Gastroesophageal sphincter (tissue), 4 donors: Measurements from ENCODE around the gene YJU2. TPM values are rescaled to one million over a fixed set of nuclear protein-coding genes. Genes with fewer than 3 reads are reported as not detected.

Experiments
- ATAC-seq: fragments of 150-250 bp; one replicate; pipeline ENCODE4 v1.9.1; 2016; ENCODE audit warnings: mild to moderate bottlenecking, moderate library complexity
- H3K27ac ChIP-seq, 4 donors: fragments of 200-600 bp; sonication (generic) in 3 of 4; 1 replicate in 3 of 4; 2 replicates in 1 of 4; pipeline ENCODE4 v1.5.1; 2016 to 2019
- H3K27me3 ChIP-seq: fragments of 200-600 bp; sonication (generic); one replicate; pipeline ENCODE4 v1.5.1; 2019
- H3K36me3 ChIP-seq, 2 donors: fragments of 200-600 bp; sonication (generic); one replicate each; pipeline ENCODE4 v1.5.1; 2019; ENCODE audit warnings: control low read depth in 1 of 2
- H3K4me1 ChIP-seq, 3 donors: fragments of 200-600 bp; sonication (generic); 1 replicate in 2 of 3; 2 replicates in 1 of 3; pipeline ENCODE4 v1.5.1; 2016 to 2019; ENCODE audit warnings: control low read depth in 2 of 3
- H3K4me3 ChIP-seq, 2 donors: fragments of 200-600 bp; sonication (generic); one replicate each; pipeline ENCODE4 v1.5.1; 2019; ENCODE audit warnings: mild to moderate bottlenecking in 1 of 2, moderate library complexity in 1 of 2
- H3K9me3 ChIP-seq, 3 donors: fragments of 200-600 bp; sonication (generic); one replicate each; pipeline ENCODE4 v1.5.1; 2017 to 2019; ENCODE audit warnings: control low read depth in 2 of 3
- EP300 ChIP-seq: sonication (generic); formaldehyde crosslinking; IDR thresholded peaks from one replicate; pipeline ENCODE4 v1.6.1; 2017; ENCODE audit warnings: antibody characterized with exemption, mild to moderate bottlenecking
- POLR2A ChIP-seq, 2 donors: fragments of 450-650 bp; IDR thresholded peaks; one replicate each; pipeline ENCODE4 v1.6.1; 2017; ENCODE audit warnings: antibody characterized with exemption in 2 of 2, mild to moderate bottlenecking in 2 of 2, moderate library complexity in 1 of 2
- POLR2AphosphoS5 ChIP-seq: sonication (generic); formaldehyde crosslinking; IDR thresholded peaks from one replicate; pipeline ENCODE4 v1.6.1; 2017; ENCODE audit warnings: antibody characterized with exemption
- WGBS, 2 donors: methylation state at CpG; one replicate each; pipeline ENCODE4 v1.1.5; 2018; ENCODE audit warnings: low coverage in 1 of 2; 5-methylcytosine and 5-hydroxymethylcytosine counted together
- total RNA-seq, 4 donors: library from RNA; depleted of rRNA; stranded (reverse); fragments of >200 nt; gene quantifications; one replicate each; pipeline ENCODE4 v1.1.0, GENCODE V29; 2016
- TF ChIP-seq, protein P1 (sequence below), 4 experiments: fragments of 200-600 bp in 2 of 4; fragments of 450-650 bp in 2 of 4; sonication (generic) in 1 of 4; IDR thresholded peaks; one replicate each; pipeline ENCODE4 v1.5.1; 2017 to 2019; ENCODE audit warnings: antibody characterized with exemption in 4 of 4, mild to moderate bottlenecking in 2 of 4, moderate library complexity in 2 of 4

YJU2 gene
- total RNA-seq, 4 donors from 2014 or later: 20.0 to 24.6 (median 21.6) TPM

- Histone ChIP-seq H3K4me3 (no peak overlapping the region), H3K27ac (no peak overlapping the region), H3K9me3 (no peaks in the 10 kb centered on the region), H3K4me1 (no peaks in the 10 kb centered on the region), H3K36me3 (no peaks in the 10 kb centered on the region), H3K27me3 (peaks cover 13% of the 10 kb centered on the region)
- no peak for ATAC-seq
- TF ChIP-seq EP300 (no peak), POLR2A (IDR thresholded peaks at IDR 0.05) (no peak), POLR2AphosphoS5 (no peak)
- TF ChIP-seq, protein P1, sequence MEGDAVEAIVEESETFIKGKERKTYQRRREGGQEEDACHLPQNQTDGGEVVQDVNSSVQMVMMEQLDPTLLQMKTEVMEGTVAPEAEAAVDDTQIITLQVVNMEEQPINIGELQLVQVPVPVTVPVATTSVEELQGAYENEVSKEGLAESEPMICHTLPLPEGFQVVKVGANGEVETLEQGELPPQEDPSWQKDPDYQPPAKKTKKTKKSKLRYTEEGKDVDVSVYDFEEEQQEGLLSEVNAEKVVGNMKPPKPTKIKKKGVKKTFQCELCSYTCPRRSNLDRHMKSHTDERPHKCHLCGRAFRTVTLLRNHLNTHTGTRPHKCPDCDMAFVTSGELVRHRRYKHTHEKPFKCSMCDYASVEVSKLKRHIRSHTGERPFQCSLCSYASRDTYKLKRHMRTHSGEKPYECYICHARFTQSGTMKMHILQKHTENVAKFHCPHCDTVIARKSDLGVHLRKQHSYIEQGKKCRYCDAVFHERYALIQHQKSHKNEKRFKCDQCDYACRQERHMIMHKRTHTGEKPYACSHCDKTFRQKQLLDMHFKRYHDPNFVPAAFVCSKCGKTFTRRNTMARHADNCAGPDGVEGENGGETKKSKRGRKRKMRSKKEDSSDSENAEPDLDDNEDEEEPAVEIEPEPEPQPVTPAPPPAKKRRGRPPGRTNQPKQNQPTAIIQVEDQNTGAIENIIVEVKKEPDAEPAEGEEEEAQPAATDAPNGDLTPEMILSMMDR (IDR thresholded peaks at IDR 0.05): no peak
- WGBS, 2 donors: 96 to 100% methylated on average over 1 to 5 of the region's 22 CpGs
Measured at GRCh38 chr19:4310247-4311121, 63.6 kb downstream of the YJU2 start.

DNA sequence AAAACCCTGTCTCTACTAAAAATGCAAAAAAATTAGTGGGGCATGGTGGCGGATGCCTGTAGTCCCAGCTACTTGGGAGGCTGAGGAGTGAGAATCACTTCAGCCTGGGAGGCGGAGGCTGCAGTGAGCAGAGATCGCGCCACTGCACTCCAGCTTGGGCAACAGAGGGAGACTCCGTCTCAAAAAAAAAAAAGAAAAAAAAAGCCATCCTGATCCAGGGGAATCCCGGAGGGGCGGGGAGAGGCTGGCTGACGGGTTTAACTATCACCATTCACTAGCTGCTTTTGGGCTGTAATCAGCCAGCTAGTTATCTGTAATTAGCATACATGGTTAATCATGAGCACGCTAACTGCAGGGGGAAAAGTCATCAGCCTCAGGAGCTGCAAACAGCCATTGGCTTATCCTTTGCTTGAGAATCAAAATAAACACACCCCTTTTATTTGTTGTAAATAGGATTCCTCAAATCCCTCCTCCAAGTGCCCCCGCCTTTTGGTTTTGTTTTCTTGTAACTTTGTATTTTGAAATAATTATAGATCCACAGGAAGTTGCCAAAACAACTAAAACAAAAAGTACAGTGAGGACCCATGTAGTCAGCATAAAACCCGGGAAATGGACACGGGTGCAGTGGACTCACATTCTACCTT lies 67.1 kb downstream of the YJU2 start:
- no peak for ATAC-seq
- Histone ChIP-seq H3K4me1 (no peaks in the 10 kb centered on the region), H3K27ac (no peak overlapping the region), H3K4me3 (no peak overlapping the region), H3K27me3 (peaks cover 28% of the 10 kb centered on the region), H3K36me3 (no peaks in the 10 kb centered on the region), H3K9me3 (no peaks in the 10 kb centered on the region)
- TF ChIP-seq POLR2A (IDR thresholded peaks at IDR 0.05): no peak
- TF ChIP-seq, protein P1 (IDR thresholded peaks at IDR 0.05): no peak
- no peak for TF ChIP-seq POLR2AphosphoS5
- TF ChIP-seq EP300: no peak
- WGBS, 2 donors: 28 to 43% methylated on average over 8 to 12 of the region's 12 CpGs

GRCh38 chr19:4316956-4317355 lies 70.1 kb downstream of the YJU2 start:
- H3K4me3 ChIP-seq: no peak overlapping the region
- no peak overlapping the region for H3K27ac ChIP-seq
- WGBS, 2 donors: 63 to 80% methylated on average over 1 to 2 of the region's 9 CpGs
- TF ChIP-seq POLR2A (IDR thresholded peaks at IDR 0.05): no peak
- TF ChIP-seq, protein P1 (IDR thresholded peaks at IDR 0.05): no peak
- no peak for TF ChIP-seq EP300
- no peak for TF ChIP-seq POLR2AphosphoS5
- H3K27me3 ChIP-seq: peaks cover 28% of the 10 kb centered on the region
- peaks cover 0 to under 1% (median 0%) of the 10 kb centered on the region in 3 donors for H3K9me3 ChIP-seq
- no peaks in the 10 kb centered on the region for H3K4me1 ChIP-seq
- no peaks in the 10 kb centered on the region for H3K36me3 ChIP-seq
- ATAC-seq: no peak

- ATAC-seq: no peak
- H3K4me3 ChIP-seq: no peak overlapping the region
- 72 to 89% methylated on average over 3 to 4 of the region's 7 CpGs for WGBS, 2 donors
- H3K36me3 ChIP-seq: no peaks in the 10 kb centered on the region
- no peaks in the 10 kb centered on the region for H3K4me1 ChIP-seq
- H3K27ac ChIP-seq: no peak overlapping the region
- peaks cover 28% of the 10 kb centered on the region for H3K27me3 ChIP-seq
- TF ChIP-seq POLR2AphosphoS5 (no peak), POLR2A (IDR thresholded peaks at IDR 0.05) (no peak), EP300 (no peak)
- TF ChIP-seq, protein P1 (IDR thresholded peaks at IDR 0.05): no peak
- H3K9me3 ChIP-seq: peaks cover 0 to 6% (median 0%) of the 10 kb centered on the region in 3 donors
Measured at GRCh38 chr19:4318460-4318859, 71.6 kb downstream of the YJU2 start.

Other genes starting within 250 kb of the YJU2 start
- 10 to 100 TPM; 15.3 to 26.4 (median 16.8) TPM for gene PIAS4, start 239.3 kb upstream of the YJU2 start, total RNA-seq
- 100 to 1,000 TPM in 1 of 4 donors, 10 to 100 TPM in 3; 65.6 to 122 (median 82.4) TPM for gene ZBTB7A, start 180.2 kb upstream of the YJU2 start, total RNA-seq
- gene MAP2K2, start 123.0 kb upstream of the YJU2 start, total RNA-seq: 100 to 1,000 TPM in 1 of 4 donors, 10 to 100 TPM in 3; 53.3 to 112 (median 69.7) TPM
- gene CREB3L3, start 93.4 kb upstream of the YJU2 start, total RNA-seq: not detected
- gene SIRT6, start 64.5 kb upstream of the YJU2 start, total RNA-seq: 10 to 100 TPM; 10.0 to 35.0 (median 27.1) TPM
- 1 to 10 TPM in 3 of 4 donors, under 1 TPM in 1; 0.12 to 2.6 (median 1.2) TPM for gene ANKRD24, start 64.4 kb upstream of the YJU2 start, total RNA-seq
- gene EBI3, start 17.6 kb upstream of the YJU2 start, total RNA-seq: 1 to 10 TPM in 1 of 4 donors, under 1 TPM in 2, not detected in 1; 0.54 to 8.2 (median 0.96) TPM
- gene SHD, start 32.2 kb downstream of the YJU2 start, total RNA-seq: not detected
- under 1 TPM in 2 of 4 donors, not detected in 2; 0.35 to 0.67 TPM for gene TMIGD2, start 55.3 kb downstream of the YJU2 start, total RNA-seq
- under 1 TPM in 1 of 4 donors, not detected in 3; 0.67 TPM for gene FSD1, start 57.5 kb downstream of the YJU2 start, total RNA-seq
- gene STAP2, start 91.7 kb downstream of the YJU2 start, total RNA-seq: 1 to 10 TPM in 3 of 4 donors, not detected in 1; 1.4 to 5.6 (median 4.9) TPM
- gene MPND, start 96.5 kb downstream of the YJU2 start, total RNA-seq: 1 to 10 TPM; 4.7 to 7.5 (median 6.0) TPM
- 10 to 100 TPM; 48.2 to 67.7 (median 53.0) TPM for gene SH3GL1, start 153.5 kb downstream of the YJU2 start, total RNA-seq
- 10 to 100 TPM in 1 of 4 donors, 1 to 10 TPM in 3; 2.4 to 11.9 (median 7.4) TPM for gene CHAF1A, start 155.6 kb downstream of the YJU2 start, total RNA-seq
- 100 to 1,000 TPM in 1 of 4 donors, 10 to 100 TPM in 3; 62.6 to 130 (median 80.6) TPM for gene UBXN6, start 210.7 kb downstream of the YJU2 start, total RNA-seq
- 10 to 100 TPM; 33.3 to 49.5 (median 36.2) TPM for gene HDGFL2, start 225.2 kb downstream of the YJU2 start, total RNA-seq